ENCODE measurements around the gene FGD4. TPM values are rescaled to one million over a fixed set of nuclear protein-coding genes. Genes with fewer than 3 reads are reported as not detected.
A peak's percentile ranks its signal among the peaks of the same experiment; 100 is the strongest.

FGD4 gene
- total RNA-seq, 1 donor from 2014 or later = 65.5 TPM

DNA sequence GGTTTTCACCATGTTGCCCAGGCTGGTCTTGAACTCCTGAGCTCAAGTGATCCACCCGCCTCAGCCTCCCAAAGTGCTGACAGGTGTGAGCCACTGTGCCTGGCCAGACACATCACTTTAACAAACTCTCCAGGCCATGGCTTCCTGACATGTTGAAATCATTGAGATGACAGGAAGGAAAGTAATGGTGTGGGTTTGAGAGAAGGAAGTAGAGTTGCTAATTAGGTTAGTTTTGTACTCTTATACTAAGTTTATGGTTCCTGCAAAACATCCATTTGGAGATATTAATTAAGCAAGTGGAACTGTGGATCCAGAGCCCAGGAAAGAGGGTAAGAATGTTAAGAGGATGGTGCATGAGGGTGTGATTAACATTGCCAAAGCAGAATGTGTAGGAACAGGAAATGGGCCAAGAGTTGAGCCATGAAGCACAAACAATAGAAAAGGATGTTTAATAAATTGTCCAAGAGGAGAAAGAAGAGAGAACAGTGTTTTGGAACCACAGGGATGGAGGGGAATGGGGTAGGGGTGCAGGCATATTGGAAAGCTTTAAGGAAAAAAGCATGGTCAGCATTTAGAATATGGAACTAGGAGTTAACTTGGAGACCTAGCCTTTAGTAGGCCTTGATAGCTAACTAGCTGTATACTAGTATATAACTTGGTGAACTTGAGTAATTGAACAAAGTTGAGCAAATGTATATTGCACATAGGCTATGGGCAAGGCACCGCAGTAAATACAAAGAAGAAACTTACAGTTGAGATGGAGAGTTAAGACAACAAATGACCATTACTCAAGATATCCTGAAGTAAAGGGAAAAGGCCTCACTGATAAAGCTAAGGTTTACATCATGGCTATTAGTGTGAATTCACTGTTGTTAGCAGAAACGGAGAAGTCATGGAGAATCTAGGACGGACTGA lies 188.5 kb downstream of the FGD4 start:
- Histone ChIP-seq H3K27me3 (no peaks in the 10 kb centered on the region), H3K27ac (no peak overlapping the region), H3K4me3 (no peak overlapping the region), H3K4me1 (peaks cover 13% of the 10 kb centered on the region), H3K9me3 (no peaks in the 10 kb centered on the region), H3K36me3 (peaks cover 17% of the 10 kb centered on the region)
- ATAC-seq (peak; percentile 42), DNase-seq (no peak)
- TF ChIP-seq, protein P1, sequence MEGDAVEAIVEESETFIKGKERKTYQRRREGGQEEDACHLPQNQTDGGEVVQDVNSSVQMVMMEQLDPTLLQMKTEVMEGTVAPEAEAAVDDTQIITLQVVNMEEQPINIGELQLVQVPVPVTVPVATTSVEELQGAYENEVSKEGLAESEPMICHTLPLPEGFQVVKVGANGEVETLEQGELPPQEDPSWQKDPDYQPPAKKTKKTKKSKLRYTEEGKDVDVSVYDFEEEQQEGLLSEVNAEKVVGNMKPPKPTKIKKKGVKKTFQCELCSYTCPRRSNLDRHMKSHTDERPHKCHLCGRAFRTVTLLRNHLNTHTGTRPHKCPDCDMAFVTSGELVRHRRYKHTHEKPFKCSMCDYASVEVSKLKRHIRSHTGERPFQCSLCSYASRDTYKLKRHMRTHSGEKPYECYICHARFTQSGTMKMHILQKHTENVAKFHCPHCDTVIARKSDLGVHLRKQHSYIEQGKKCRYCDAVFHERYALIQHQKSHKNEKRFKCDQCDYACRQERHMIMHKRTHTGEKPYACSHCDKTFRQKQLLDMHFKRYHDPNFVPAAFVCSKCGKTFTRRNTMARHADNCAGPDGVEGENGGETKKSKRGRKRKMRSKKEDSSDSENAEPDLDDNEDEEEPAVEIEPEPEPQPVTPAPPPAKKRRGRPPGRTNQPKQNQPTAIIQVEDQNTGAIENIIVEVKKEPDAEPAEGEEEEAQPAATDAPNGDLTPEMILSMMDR (IDR thresholded peaks at IDR 0.05) = no peak
- intact Hi-C loops (cut with DNase I) = no loop called here

DNA sequence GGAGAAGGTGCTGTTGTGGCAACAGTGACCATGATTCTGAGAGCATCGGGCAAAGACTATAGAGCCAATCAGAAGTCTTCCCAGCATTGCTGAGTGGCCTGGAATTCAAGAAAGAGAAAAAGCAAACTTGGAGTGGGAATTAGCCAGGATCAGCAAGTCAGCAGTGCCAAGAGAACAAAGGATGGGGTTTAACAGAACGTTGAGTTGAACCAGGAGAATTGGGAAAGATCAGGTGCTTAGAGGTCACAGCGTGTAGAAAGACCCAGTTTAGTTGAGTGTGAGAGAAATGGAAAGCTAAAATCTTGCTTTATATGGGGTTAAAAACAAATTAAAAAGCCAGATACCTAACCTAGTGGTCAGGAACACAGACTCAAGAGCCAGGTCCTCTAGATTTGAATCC lies 189.2 kb downstream of the FGD4 start:
- TF ChIP-seq, protein P1 (IDR thresholded peaks at IDR 0.05) = no peak
- no peaks in the 10 kb centered on the region for H3K27me3 ChIP-seq
- no peak for DNase-seq
- H3K4me3 ChIP-seq = no peak overlapping the region
- H3K4me1 ChIP-seq = peaks cover 13% of the 10 kb centered on the region
- no peaks in the 10 kb centered on the region for H3K9me3 ChIP-seq
- peak overlapping the region; percentile 14 for H3K27ac ChIP-seq
- H3K36me3 ChIP-seq = peaks cover 9% of the 10 kb centered on the region
- no peak for ATAC-seq
- intact Hi-C loops (cut with DNase I) = no loop called here

DNA sequence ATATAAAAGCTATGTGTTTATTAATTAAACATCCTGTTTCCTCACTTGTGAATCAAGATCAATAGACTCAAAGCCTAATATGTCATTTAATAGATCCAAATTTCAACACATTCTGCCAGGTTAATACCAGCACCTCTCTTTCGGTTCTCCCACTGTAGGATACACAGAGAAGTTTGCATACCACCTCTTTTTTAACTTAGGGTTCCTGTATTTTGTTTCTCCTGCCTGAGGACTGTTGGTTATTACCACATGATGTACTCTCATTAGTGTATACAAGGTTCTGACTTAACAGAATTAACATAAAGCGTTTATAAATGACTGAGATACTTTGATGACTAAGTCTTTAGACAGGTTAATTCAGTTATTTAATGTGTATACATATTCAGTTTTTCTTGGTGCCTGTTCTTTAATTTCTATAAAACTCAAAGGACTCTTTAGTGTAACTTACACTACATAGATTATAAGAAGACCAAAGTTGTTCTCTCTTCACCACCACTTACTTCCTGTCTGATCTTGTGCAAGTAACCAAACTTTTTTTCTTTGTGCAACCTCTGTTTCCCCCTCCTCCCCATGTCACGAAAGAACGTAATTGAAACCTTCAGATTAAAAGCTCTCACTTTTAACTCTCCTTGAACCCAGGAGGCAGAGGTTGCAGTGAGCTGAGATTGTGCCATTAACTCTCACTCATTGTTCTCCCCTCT lies 190.0 kb downstream of the FGD4 start:
- Histone ChIP-seq H3K27me3 (no peaks in the 10 kb centered on the region), H3K27ac (peak overlapping the region; percentile 14), H3K9me3 (no peaks in the 10 kb centered on the region), H3K4me3 (no peak overlapping the region), H3K4me1 (peaks cover 13% of the 10 kb centered on the region), H3K36me3 (peaks cover 2% of the 10 kb centered on the region)
- intact Hi-C loops (cut with DNase I) = no loop called here
- ATAC-seq (peak; percentile 52), DNase-seq (no peak)
- TF ChIP-seq, protein P1 (IDR thresholded peaks at IDR 0.05) = no peak

DNA sequence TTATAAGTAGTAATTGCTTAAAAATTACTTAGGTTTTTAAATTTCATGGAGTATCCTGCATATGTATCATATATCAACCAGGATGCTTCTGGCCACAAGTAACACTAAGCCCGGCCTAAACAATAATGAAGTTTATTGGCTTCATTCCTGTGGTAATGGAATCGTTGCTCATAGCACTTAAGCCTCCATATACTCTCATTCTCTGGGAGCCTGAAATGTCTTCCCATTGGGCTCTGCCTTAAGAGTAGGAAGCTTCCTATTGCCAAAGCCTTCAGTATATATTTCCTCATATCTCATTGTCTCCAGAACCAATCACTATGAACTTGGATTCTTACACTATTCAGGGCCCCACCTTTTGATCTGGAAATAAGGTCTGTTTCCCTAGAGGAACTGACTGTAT lies 195.9 kb downstream of the FGD4 start:
- no peak for DNase-seq
- intact Hi-C loops (cut with DNase I) = no loop called here
- TF ChIP-seq, protein P1 (IDR thresholded peaks at IDR 0.05) = no peak
- no peaks in the 10 kb centered on the region for H3K27me3 ChIP-seq
- H3K4me3 ChIP-seq = no peak overlapping the region
- H3K27ac ChIP-seq = no peak overlapping the region
- H3K36me3 ChIP-seq = peaks cover 6% of the 10 kb centered on the region
- ATAC-seq = no peak
- H3K9me3 ChIP-seq = no peaks in the 10 kb centered on the region
- H3K4me1 ChIP-seq = no peaks in the 10 kb centered on the region

DNA sequence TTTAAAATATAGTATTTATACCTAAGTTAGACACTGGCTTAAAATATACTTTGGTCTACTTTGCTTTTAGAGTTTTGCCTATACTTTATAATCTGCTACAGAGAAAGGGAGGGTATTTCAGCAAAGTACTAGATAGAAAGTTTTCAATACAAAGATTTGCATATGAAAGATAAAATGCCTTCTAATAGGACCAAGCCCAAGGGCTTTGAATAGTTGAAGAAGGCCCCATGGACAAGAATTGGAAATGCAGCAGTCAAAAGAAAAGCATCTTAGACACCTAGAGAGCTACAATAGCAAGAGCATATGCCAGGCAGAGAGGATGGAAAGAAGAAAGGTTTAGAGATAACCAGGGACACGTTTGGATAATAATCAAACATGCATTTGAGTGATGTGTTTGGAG lies 196.7 kb downstream of the FGD4 start:
- TF ChIP-seq, protein P1 (IDR thresholded peaks at IDR 0.05) = no peak
- DNase-seq (no peak), ATAC-seq (no peak)
- H3K27ac ChIP-seq = no peak overlapping the region
- intact Hi-C loops (cut with DNase I) = no loop called here
- no peaks in the 10 kb centered on the region for H3K4me1 ChIP-seq
- H3K36me3 ChIP-seq = peaks cover 10% of the 10 kb centered on the region
- no peak overlapping the region for H3K4me3 ChIP-seq
- H3K27me3 ChIP-seq = no peaks in the 10 kb centered on the region
- no peaks in the 10 kb centered on the region for H3K9me3 ChIP-seq

All from upper lobe of right lung (tissue), 1 donor.